Osteoblast (primary cell): ENCODE measurements around the gene UNC5C. TPM values are rescaled to one million over a fixed set of nuclear protein-coding genes. Genes with fewer than 3 reads are reported as not detected.

Experiments
- DNase-seq: peaks from one replicate; pipeline ENCODE4 v3.0.0; 2011; ENCODE audit warnings: low spot score, mixed read lengths; ENCODE audit not compliant: insufficient read length; ENCODE audit errors: missing footprints
- H2AFZ ChIP-seq: 2 replicates; pipeline ENCODE4 v1.6.0; 2011; ENCODE audit warnings: mild to moderate bottlenecking, low read length
- H3K27ac ChIP-seq: 2 replicates; pipeline ENCODE4 v1.5.1; 2011; ENCODE audit warnings: mild to moderate bottlenecking, low read depth, low read length, moderate library complexity
- H3K27me3 ChIP-seq: 2 replicates; pipeline ENCODE4 v1.6.0; 2012; ENCODE audit warnings: mild to moderate bottlenecking, control low read depth, inconsistent platforms, low read length, moderate library complexity; ENCODE audit not compliant: insufficient read depth
- H3K36me3 ChIP-seq: 2 replicates; pipeline ENCODE4 v1.5.1; 2011; ENCODE audit warnings: mild to moderate bottlenecking, low read length, control low read depth, moderate library complexity; ENCODE audit not compliant: insufficient read depth
- H3K4me1 ChIP-seq: 2 replicates; pipeline ENCODE4 v1.5.1; 2011; ENCODE audit warnings: mild to moderate bottlenecking, low read length, control low read depth, moderate library complexity; ENCODE audit not compliant: insufficient read depth
- H3K4me2 ChIP-seq: 2 replicates; pipeline ENCODE4 v1.6.0; 2011; ENCODE audit warnings: mild to moderate bottlenecking, low read length; ENCODE audit not compliant: insufficient read depth
- H3K4me3 ChIP-seq: fragments of 200-600 bp; sonication (generic); 3 replicates; pipeline ENCODE4 v1.5.1; 2012; ENCODE audit warnings: mild to moderate bottlenecking, low read length, inconsistent platforms; ENCODE audit not compliant: insufficient read depth
- H3K79me2 ChIP-seq: 2 replicates; pipeline ENCODE4 v1.6.0; 2012; ENCODE audit warnings: mild to moderate bottlenecking, low read length, control low read depth, inconsistent platforms; ENCODE audit not compliant: insufficient read depth
- H3K9me3 ChIP-seq: 2 replicates; pipeline ENCODE4 v1.5.1; 2011; ENCODE audit warnings: low read depth, low read length, control low read depth
- H4K20me1 ChIP-seq: 2 replicates; pipeline ENCODE4 v1.6.0; 2012; ENCODE audit warnings: mild to moderate bottlenecking, low read length, control low read depth; ENCODE audit not compliant: insufficient read depth
- total RNA-seq: library from RNA; depleted of rRNA; stranded (reverse); fragments of >200 nt; gene quantifications from 2 replicates; pipeline ENCODE4 v1.2.3, GENCODE V29; 2012
- TF ChIP-seq, protein P1 (sequence below): IDR thresholded peaks from 2 replicates; pipeline ENCODE4 v1.5.1; 2011; ENCODE audit warnings: mild to moderate bottlenecking, low read depth, low read length, moderate library complexity; ENCODE audit errors: extremely low read depth

Gene UNC5C
- total RNA-seq, 1 donor, result 9.0 TPM

DNA sequence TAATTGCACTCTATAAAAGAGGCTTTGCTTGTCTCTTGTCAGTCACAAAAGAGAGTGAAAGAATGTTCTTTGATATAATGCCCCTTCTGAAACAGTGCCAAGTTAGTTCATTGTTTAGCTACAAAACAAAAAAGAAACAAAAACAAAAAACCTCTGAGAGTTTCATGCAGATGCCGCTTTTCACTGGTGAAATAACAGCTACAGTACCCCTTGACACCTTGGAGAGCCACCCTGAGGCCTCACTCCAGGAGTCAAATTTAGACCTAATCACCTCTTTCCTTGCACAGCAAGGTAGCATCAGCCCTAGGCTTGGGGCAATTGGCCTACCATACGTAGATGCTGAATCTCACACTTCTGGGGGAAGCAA is 185.2 kb downstream of the UNC5C start:
- no peak overlapping the region for H3K27ac ChIP-seq
- no peaks in the 10 kb centered on the region for H3K36me3 ChIP-seq
- no peak overlapping the region for H3K4me2 ChIP-seq
- H2AFZ ChIP-seq, result no peak overlapping the region
- TF ChIP-seq, protein P1, sequence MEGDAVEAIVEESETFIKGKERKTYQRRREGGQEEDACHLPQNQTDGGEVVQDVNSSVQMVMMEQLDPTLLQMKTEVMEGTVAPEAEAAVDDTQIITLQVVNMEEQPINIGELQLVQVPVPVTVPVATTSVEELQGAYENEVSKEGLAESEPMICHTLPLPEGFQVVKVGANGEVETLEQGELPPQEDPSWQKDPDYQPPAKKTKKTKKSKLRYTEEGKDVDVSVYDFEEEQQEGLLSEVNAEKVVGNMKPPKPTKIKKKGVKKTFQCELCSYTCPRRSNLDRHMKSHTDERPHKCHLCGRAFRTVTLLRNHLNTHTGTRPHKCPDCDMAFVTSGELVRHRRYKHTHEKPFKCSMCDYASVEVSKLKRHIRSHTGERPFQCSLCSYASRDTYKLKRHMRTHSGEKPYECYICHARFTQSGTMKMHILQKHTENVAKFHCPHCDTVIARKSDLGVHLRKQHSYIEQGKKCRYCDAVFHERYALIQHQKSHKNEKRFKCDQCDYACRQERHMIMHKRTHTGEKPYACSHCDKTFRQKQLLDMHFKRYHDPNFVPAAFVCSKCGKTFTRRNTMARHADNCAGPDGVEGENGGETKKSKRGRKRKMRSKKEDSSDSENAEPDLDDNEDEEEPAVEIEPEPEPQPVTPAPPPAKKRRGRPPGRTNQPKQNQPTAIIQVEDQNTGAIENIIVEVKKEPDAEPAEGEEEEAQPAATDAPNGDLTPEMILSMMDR, result no peak
- H3K79me2 ChIP-seq, result no peaks in the 10 kb centered on the region
- no peaks in the 10 kb centered on the region for H3K27me3 ChIP-seq
- DNase-seq, result no peak
- H3K4me1 ChIP-seq, result peaks cover 9% of the 10 kb centered on the region
- no peaks in the 10 kb centered on the region for H4K20me1 ChIP-seq
- H3K9me3 ChIP-seq, result no peaks in the 10 kb centered on the region
- H3K4me3 ChIP-seq, result no peak overlapping the region

DNA sequence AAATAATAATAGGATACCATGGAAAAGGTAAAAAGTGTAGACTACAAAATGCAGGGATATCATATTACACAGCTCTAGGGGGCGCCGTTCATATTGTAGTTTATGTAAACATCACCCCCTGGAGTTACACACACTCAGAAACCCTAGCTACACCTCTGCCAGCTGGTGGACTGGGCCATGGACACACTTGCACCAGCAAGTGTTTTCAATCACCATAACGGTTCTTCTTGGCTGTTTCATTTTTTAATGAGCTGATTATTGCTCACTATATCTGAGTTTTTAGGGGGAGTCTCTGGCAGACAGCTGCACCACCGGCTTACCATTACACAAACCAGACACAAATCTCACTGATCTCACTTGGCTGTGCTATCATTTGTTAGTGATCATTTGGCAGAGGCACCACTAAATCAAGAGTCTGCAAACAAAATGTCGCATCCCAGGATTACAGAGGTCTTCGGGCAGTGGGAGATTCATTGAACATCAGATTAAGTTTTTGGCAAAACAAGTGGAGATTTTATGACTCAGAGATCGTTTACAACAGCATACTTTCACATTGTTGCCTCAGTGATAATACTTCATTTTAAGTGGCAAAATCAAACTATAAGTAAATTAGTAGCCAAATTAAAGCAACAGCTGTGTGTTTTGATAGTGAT is 185.7 kb downstream of the UNC5C start:
- no peak for DNase-seq
- H3K4me1 ChIP-seq, result peaks cover 9% of the 10 kb centered on the region
- no peaks in the 10 kb centered on the region for H3K36me3 ChIP-seq
- no peaks in the 10 kb centered on the region for H3K79me2 ChIP-seq
- H3K27me3 ChIP-seq, result no peaks in the 10 kb centered on the region
- TF ChIP-seq, protein P1, result peak; percentile 27
- H3K9me3 ChIP-seq, result no peaks in the 10 kb centered on the region
- H4K20me1 ChIP-seq, result no peaks in the 10 kb centered on the region
- no peak overlapping the region for H3K4me2 ChIP-seq
- no peak overlapping the region for H3K4me3 ChIP-seq
- no peak overlapping the region for H2AFZ ChIP-seq
- H3K27ac ChIP-seq, result no peak overlapping the region

DNA sequence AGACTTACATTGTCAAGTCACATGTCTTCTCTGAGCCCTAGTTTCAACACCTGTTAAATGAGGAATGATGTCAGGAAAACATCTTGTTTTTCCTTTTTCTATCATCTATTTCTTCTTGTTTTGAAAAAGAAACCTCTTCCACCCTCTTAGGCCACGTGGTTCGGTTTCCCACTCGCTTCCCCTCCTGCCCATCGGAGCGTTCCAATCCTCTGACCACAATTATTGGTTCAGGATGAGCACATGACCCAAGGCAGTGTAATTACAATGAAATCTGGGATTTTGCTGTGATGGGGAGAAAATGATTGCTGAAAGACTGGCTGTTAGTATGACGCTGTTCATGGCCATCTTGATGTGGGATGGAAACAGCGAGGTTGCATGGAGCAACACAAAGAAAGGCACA is 186.7 kb downstream of the UNC5C start:
- Histone ChIP-seq H2AFZ (peak overlapping the region; percentile 32), H4K20me1 (no peaks in the 10 kb centered on the region), H3K4me3 (no peak overlapping the region), H3K4me2 (no peak overlapping the region), H3K9me3 (no peaks in the 10 kb centered on the region), H3K27me3 (no peaks in the 10 kb centered on the region), H3K79me2 (no peaks in the 10 kb centered on the region), H3K36me3 (no peaks in the 10 kb centered on the region), H3K4me1 (peaks cover 9% of the 10 kb centered on the region), H3K27ac (no peak overlapping the region)
- no peak for DNase-seq
- TF ChIP-seq, protein P1, result no peak

DNA sequence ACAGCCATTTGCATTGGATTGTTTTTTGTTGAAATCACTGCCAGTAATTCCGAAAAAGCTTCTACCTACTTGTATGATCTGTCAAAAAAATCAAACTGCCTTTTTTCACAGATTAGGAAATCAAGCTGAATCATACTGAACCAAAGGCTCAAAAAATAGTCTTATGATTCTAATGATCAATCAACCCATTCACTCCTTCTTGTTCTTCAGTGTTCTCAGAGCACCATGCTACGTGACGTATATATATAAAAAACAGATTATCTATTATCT is 187.1 kb downstream of the UNC5C start:
- TF ChIP-seq, protein P1, result no peak
- Histone ChIP-seq H4K20me1 (no peaks in the 10 kb centered on the region), H3K9me3 (no peaks in the 10 kb centered on the region), H3K79me2 (no peaks in the 10 kb centered on the region), H3K4me3 (no peak overlapping the region), H3K27ac (no peak overlapping the region), H3K36me3 (no peaks in the 10 kb centered on the region), H3K27me3 (no peaks in the 10 kb centered on the region), H2AFZ (no peak overlapping the region), H3K4me2 (no peak overlapping the region), H3K4me1 (peaks cover 9% of the 10 kb centered on the region)
- DNase-seq, result no peak
